ENCODE measurements around the gene SYNDIG1. TPM values are rescaled to one million over a fixed set of nuclear protein-coding genes. Genes with fewer than 3 reads are reported as not detected.

SYNDIG1 gene
- total and polyA plus RNA-seq, 9 of the 15 experiments (the other 6 are each of a cell fraction or from before 2014, with no cell fraction given): not detected

- no peak for TF ChIP-seq CREB3L1 (IDR thresholded peaks at IDR 0.05; ENCODE audit: borderline replicate concordance, low read depth)
- no peak for TF ChIP-seq U2AF1 (optimal IDR thresholded peaks at IDR 0.05; ENCODE audit: low read depth, low read length)
- no peak for TF ChIP-seq SUPT5H (IDR thresholded peaks at IDR 0.05)
- 0 out of 4 replicates have a peak, but pooled peaks of 1 of the 2 experiments have one; percentile 13 for TF ChIP-seq HDAC1 (IDR thresholded peaks at IDR 0.05)
- TF ChIP-seq ZFP30 (CRISPR knock-in tag; IDR thresholded peaks at IDR 0.05; ENCODE audit: borderline replicate concordance): no peak
- TF ChIP-seq DEAF1 (CRISPR knock-in tag; IDR thresholded peaks at IDR 0.05): no peak
- TF ChIP-seq NRF1 (conservative IDR thresholded peaks at IDR 0.05 in 1 of 2, IDR thresholded peaks at IDR 0.05 in 1 of 2): peak; percentile 21 to 45; a peak in 1 of 4 replicates
- no peak for TF ChIP-seq LCOR (CRISPR knock-in tag; IDR thresholded peaks at IDR 0.05)
- TF ChIP-seq ZNF444 (CRISPR knock-in tag; IDR thresholded peaks at IDR 0.05): no peak
- TF ChIP-seq MYBL2 (IDR thresholded peaks at IDR 0.05; ENCODE audit: low read depth): no peak
- TF ChIP-seq MYBL2 (CRISPR knock-in tag; IDR thresholded peaks at IDR 0.05; ENCODE audit: borderline replicate concordance): no peak
- TF ChIP-seq TCF7 (IDR thresholded peaks at IDR 0.05; ENCODE audit: borderline replicate concordance): no peak
- no peak for TF ChIP-seq ZNF347 (CRISPR knock-in tag; IDR thresholded peaks at IDR 0.05; ENCODE audit: low read depth)
- TF ChIP-seq CHD7 (IDR thresholded peaks at IDR 0.05; ENCODE audit: low read depth, low read length): no peak
- TF ChIP-seq TBL1XR1 (IDR thresholded peaks at IDR 0.05; ENCODE audit: low read length in 2 of 2): no peak
Observed at GRCh38 chr20:24634855-24635254, 165.4 kb downstream of the SYNDIG1 start (continued).
